Measurements from ENCODE around the gene PRKCD.

GRCh38 chr3:53180305-53181023 lies 19.5 kb downstream of the PRKCD start:
- TF ChIP-seq ZNF311 (CRISPR knock-in tag; IDR thresholded peaks at IDR 0.05) (no peak), CREB1 (IDR thresholded peaks at IDR 0.05) (no peak), CREB1 (CRISPR knock-in tag; IDR thresholded peaks at IDR 0.05) (no peak), CTCF (IDR thresholded peaks at IDR 0.05 in 2 of 3, conservative IDR thresholded peaks at IDR 0.05 in 1 of 3; ENCODE audit: insufficient read depth in 2 of 3, low read depth in 1 of 3, low read length in 3 of 3) (no peak), ATF1 (CRISPR knock-in tag; IDR thresholded peaks at IDR 0.05) (no peak), ATF1 (tag; IDR thresholded peaks at IDR 0.05) (no peak), FOXP1 (CRISPR knock-in tag; IDR thresholded peaks at IDR 0.05) (no peak), GMEB1 (CRISPR knock-in tag; IDR thresholded peaks at IDR 0.05) (no peak), JUND (IDR thresholded peaks at IDR 0.05; ENCODE audit: borderline replicate concordance, low read depth, low read length) (no peak), JUND (tag; IDR thresholded peaks at IDR 0.05; ENCODE audit: borderline replicate concordance, low read depth, low read length) (no peak), ZFP36 (IDR thresholded peaks at IDR 0.05; ENCODE audit: low read depth, low read length, partially characterized antibody) (no peak), ZNF449 (CRISPR knock-in tag; IDR thresholded peaks at IDR 0.05) (no peak), NFIX (CRISPR knock-in tag; IDR thresholded peaks at IDR 0.05; ENCODE audit: low read depth) (no peak), EWSR1 (IDR thresholded peaks at IDR 0.05; ENCODE audit: borderline replicate concordance, low read depth, partially characterized antibody) (no peak), FOSL1 (tag; conservative IDR thresholded peaks at IDR 0.05) (no peak), STAG1 (CRISPR knock-in tag; IDR thresholded peaks at IDR 0.05; ENCODE audit: borderline replicate concordance) (no peak)
